Activated T-helper 1 cell treated with anti-CD3 and anti-CD28 coated beads, Interleukin-12 subunit alpha, Interleukin-12 subunit beta, Interleukin-2, Interleukin-4 antibody, amounts not matched to agents 30 ng/mL and 10 ng/mL and 1 ng/mL, durations not matched to agents 14 hours and 24 hours and 36 hours (primary cell): ENCODE data around the gene PASD1. TPM values are rescaled to one million over a fixed set of nuclear protein-coding genes. Genes with fewer than 3 reads are reported as not detected.
"Not testable (repeated sequence)": the region's sequence is repeated elsewhere in the genome, so short reads cannot be mapped to it uniquely, and the experiment has no call there.

Experiments used
- DNase-seq: peaks from one replicate; pipeline ENCODE4 v3.0.0; 2021; ENCODE audit warnings: low spot score
- H3K27ac Mint-ChIP-seq: one replicate; pipeline ENCODE4 v1.8.0; 2021; ENCODE audit warnings: mild to moderate bottlenecking, mixed read lengths
- H3K27me3 Mint-ChIP-seq: one replicate; pipeline ENCODE4 v1.8.0; 2022; ENCODE audit warnings: mild to moderate bottlenecking, moderate library complexity, mixed read lengths; ENCODE audit not compliant: insufficient read depth
- H3K36me3 Mint-ChIP-seq: one replicate; pipeline ENCODE4 v1.8.0; 2021; ENCODE audit warnings: low read depth, mixed read lengths
- H3K4me1 Mint-ChIP-seq: one replicate; pipeline ENCODE4 v1.8.0; 2021; ENCODE audit warnings: low read depth, mixed read lengths
- H3K4me3 Mint-ChIP-seq: one replicate; pipeline ENCODE4 v1.8.0; 2021; ENCODE audit warnings: mild to moderate bottlenecking, moderate library complexity, mixed read lengths
- H3K9me3 Mint-ChIP-seq: one replicate; pipeline ENCODE4 v1.8.0; 2021; ENCODE audit warnings: mixed read lengths
- intact Hi-C: fragments of 100-400 bp; cut with micrococcal nuclease; formaldehyde crosslinking; loops from one replicate; pipeline ENCODE4 v1.15.1; 2024
- total RNA-seq: library from RNA; stranded (reverse); gene quantifications from 2 replicates; pipeline ENCODE4 v1.2.3, GENCODE V29; 2022

The PASD1 gene
- total RNA-seq, result not detected in 2 replicates

- Mint-ChIP-seq H3K4me1 (no peaks in the 10 kb centered on the region), H3K36me3 (no peaks in the 10 kb centered on the region), H3K27me3 (no peaks in the 10 kb centered on the region), H3K27ac (no peak within 1 kb of the TSS), H3K9me3 (no peaks in the 10 kb centered on the region), H3K4me3 (no peak within 1 kb of the TSS)
- intact Hi-C loops, result no loop called here
- no peak for DNase-seq
Observed at GRCh38 chrX:151563449-151563848, at the start of gene PASD1. TSS of gene PASD1 (plus strand) at chrX:151563675. CDS start at chrX:151601554, 37,879 bp downstream.

- Mint-ChIP-seq H3K36me3 (no peaks in the 10 kb centered on the region), H3K4me3 (no peak overlapping the region), H3K9me3 (no peaks in the 10 kb centered on the region), H3K4me1 (no peaks in the 10 kb centered on the region), H3K27ac (no peak overlapping the region), H3K27me3 (no peaks in the 10 kb centered on the region)
- intact Hi-C loops, result no loop called here
- DNase-seq, result no peak
Observed at GRCh38 chrX:151515237-151515636, 48.2 kb upstream of the PASD1 start.

GRCh38 chrX:151516538-151517187 is 46.8 kb upstream of the PASD1 start:
- Mint-ChIP-seq H3K4me3 (no peak overlapping the region), H3K27me3 (no peaks in the 10 kb centered on the region), H3K36me3 (no peaks in the 10 kb centered on the region), H3K4me1 (no peaks in the 10 kb centered on the region), H3K9me3 (no peaks in the 10 kb centered on the region), H3K27ac (no peak overlapping the region)
- no peak for DNase-seq
- intact Hi-C loops, result no loop called here

- no peaks in the 10 kb centered on the region for H3K4me1 Mint-ChIP-seq
- H3K36me3 Mint-ChIP-seq, result no peaks in the 10 kb centered on the region
- intact Hi-C loops, result no loop called here
- H3K4me3 Mint-ChIP-seq, result no peak overlapping the region
- H3K9me3 Mint-ChIP-seq, result no peaks in the 10 kb centered on the region
- no peak for DNase-seq
- H3K27ac Mint-ChIP-seq, result no peak overlapping the region
- peaks cover 4% of the 10 kb centered on the region for H3K27me3 Mint-ChIP-seq
Observed at GRCh38 chrX:151517421-151517820, 46.1 kb upstream of the PASD1 start.

GRCh38 chrX:151523351-151523750 is 40.1 kb upstream of the PASD1 start:
- Mint-ChIP-seq H3K4me3 (no peak overlapping the region), H3K36me3 (no peaks in the 10 kb centered on the region), H3K27ac (no peak overlapping the region), H3K27me3 (peaks cover 7% of the 10 kb centered on the region), H3K4me1 (no peaks in the 10 kb centered on the region), H3K9me3 (no peaks in the 10 kb centered on the region)
- intact Hi-C loops, result no loop called here
- no peak for DNase-seq

- no peak for DNase-seq
- Mint-ChIP-seq H3K4me1 (no peaks in the 10 kb centered on the region), H3K36me3 (no peaks in the 10 kb centered on the region), H3K27ac (no peak overlapping the region), H3K4me3 (no peak overlapping the region), H3K27me3 (no peaks in the 10 kb centered on the region), H3K9me3 (no peaks in the 10 kb centered on the region)
- intact Hi-C loops, result no loop called here
Observed at GRCh38 chrX:151536571-151536970, 26.9 kb upstream of the PASD1 start.

- no peak overlapping the region for H3K27ac Mint-ChIP-seq
- H3K36me3 Mint-ChIP-seq, result no peaks in the 10 kb centered on the region
- intact Hi-C loops, result no loop called here
Observed at GRCh38 chrX:151537572-151537971, 25.9 kb upstream of the PASD1 start.

GRCh38 chrX:151538190-151539122 is 25.0 kb upstream of the PASD1 start:
- Mint-ChIP-seq H3K36me3 (no peaks in the 10 kb centered on the region), H3K4me3 (peak overlapping the region; percentile 62), H3K27ac (peak overlapping the region; percentile 36), H3K9me3 (no peaks in the 10 kb centered on the region), H3K4me1 (no peaks in the 10 kb centered on the region), H3K27me3 (no peaks in the 10 kb centered on the region)
- intact Hi-C loops, result no loop called here
- DNase-seq, result no peak

More at GRCh38 chrX:151537572-151537971, 25.9 kb upstream of the PASD1 start:
- DNase-seq, result no peak
- H3K9me3 Mint-ChIP-seq, result no peaks in the 10 kb centered on the region
- no peaks in the 10 kb centered on the region for H3K27me3 Mint-ChIP-seq
- peak overlapping the region; percentile 62 for H3K4me3 Mint-ChIP-seq
- no peaks in the 10 kb centered on the region for H3K4me1 Mint-ChIP-seq

GRCh38 chrX:151543706-151544105 is 19.8 kb upstream of the PASD1 start:
- H3K4me1 Mint-ChIP-seq, result no peaks in the 10 kb centered on the region
- H3K27me3 Mint-ChIP-seq, result no peaks in the 10 kb centered on the region
- H3K36me3 Mint-ChIP-seq, result no peaks in the 10 kb centered on the region
- no peak overlapping the region for H3K4me3 Mint-ChIP-seq
- H3K27ac Mint-ChIP-seq, result no peak overlapping the region
- DNase-seq, result no peak
- H3K9me3 Mint-ChIP-seq, result no peaks in the 10 kb centered on the region
- intact Hi-C loops, result no loop called here

- H3K27ac Mint-ChIP-seq, H3K27me3 Mint-ChIP-seq, H3K9me3 Mint-ChIP-seq, H3K4me1 Mint-ChIP-seq, intact Hi-C loops, H3K4me3 Mint-ChIP-seq, H3K36me3 Mint-ChIP-seq, DNase-seq: not testable (repeated sequence)
Observed at GRCh38 chrX:151546226-151546625, 17.2 kb upstream of the PASD1 start.

- H3K27me3 Mint-ChIP-seq, intact Hi-C loops, H3K4me3 Mint-ChIP-seq, H3K27ac Mint-ChIP-seq, H3K36me3 Mint-ChIP-seq, H3K9me3 Mint-ChIP-seq, H3K4me1 Mint-ChIP-seq, DNase-seq: not testable (repeated sequence)
Observed at GRCh38 chrX:151551176-151551575, 12.3 kb upstream of the PASD1 start.

GRCh38 chrX:151552743-151553142 is 10.7 kb upstream of the PASD1 start:
- Mint-ChIP-seq H3K9me3 (no peaks in the 10 kb centered on the region), H3K27ac (no peak overlapping the region), H3K27me3 (no peaks in the 10 kb centered on the region), H3K4me3 (no peak overlapping the region), H3K4me1 (no peaks in the 10 kb centered on the region), H3K36me3 (no peaks in the 10 kb centered on the region)
- no peak for DNase-seq
- intact Hi-C loops, result no loop called here

- H3K9me3 Mint-ChIP-seq, H3K4me3 Mint-ChIP-seq, intact Hi-C loops, H3K36me3 Mint-ChIP-seq, H3K27ac Mint-ChIP-seq, H3K4me1 Mint-ChIP-seq, H3K27me3 Mint-ChIP-seq, DNase-seq: not testable (repeated sequence)
Observed at GRCh38 chrX:151555301-151555700, 8.2 kb upstream of the PASD1 start.
